ENCODE results near the gene SKI.

The SKI gene

DNA sequence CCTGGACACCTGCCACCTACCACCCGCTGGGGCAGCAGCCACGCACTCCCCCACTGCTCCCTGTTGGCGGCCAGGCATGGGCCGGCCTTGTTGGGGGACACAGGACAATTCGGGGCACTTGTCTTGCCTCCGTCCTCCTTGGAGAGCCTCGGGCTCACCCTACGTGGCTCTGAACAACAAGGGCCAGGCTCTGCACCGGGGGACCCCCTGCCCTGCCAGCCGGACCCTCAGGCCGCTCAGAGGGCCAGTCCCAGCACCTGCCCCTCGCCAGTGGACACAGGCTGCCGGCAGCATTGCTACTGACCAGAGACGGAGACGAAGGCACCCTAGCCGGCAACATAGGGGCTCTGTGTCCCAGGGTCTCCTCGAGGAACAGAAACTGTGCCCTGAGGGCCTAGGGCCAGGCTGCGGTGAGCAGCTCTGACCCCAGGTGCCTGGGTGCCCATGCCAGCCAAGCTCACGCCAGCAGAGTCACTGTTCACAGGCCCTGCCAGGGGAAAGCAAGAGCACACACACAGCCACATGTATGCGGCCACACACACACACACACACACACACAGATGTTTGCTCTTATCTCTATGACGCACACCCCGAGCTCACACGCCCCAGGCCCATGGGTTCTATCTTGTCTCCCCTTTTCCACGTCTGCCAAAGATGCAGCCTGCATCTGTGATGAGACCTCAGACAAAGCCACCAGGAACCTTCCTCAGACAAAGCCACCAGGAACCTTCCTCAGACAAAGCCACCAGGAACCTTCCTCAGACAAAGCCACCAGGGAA is 117.4 kb downstream of the SKI start:
- DNase-seq: no peak

DNA sequence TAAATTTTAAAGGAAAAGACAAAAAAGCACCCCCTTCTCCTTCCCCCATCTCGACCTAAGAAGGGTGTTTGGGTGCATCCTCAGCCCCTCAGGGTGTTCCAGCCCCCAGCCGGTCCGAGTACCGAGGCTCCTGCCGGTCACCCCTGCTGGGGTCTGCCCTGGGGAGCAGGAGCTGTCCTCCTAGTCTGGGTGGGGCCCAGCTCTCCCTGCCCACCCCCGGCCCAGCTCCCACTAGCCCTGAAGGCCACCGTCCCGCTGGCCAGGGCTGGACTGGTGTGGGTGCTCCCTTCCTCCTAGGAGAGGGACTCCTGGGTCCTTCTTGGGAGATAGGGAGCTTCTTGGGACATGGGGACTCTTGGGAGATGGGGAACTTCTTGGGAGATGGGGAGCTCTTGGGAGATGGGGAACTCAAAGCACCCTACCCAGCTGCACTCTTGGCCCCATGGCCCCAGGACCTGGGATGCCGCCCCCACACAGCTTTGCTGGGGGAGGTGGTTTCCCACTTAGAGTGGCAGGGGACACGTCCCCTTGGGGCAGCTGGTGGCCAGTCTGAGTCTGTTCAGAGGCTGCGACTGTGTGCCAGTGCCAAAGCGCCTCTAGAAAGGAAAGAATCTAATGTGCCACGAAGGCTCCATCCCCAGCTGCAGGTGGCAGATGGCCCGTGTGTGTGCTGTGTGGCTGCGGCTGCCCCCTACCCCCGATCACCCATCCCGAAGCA is 118.7 kb downstream of the SKI start:
- no peak for DNase-seq

DNA sequence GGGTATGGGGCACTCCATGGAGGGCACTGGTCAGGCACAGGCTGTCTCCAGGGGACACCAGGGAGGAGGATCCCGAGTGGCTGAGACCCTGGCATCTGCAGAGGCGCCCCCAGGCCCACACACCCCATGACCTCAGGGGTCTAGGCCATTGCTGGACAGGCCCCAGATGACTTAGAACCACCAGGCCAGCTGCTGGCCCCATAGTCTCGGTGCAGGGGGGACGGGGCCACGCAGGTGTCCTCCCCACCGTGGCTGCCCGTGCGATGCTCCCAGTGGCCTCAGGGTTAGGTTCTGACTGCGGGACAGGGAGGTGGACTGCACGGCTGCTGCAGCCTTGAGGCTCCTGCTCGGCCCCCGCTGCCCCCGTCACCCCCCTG is 119.3 kb downstream of the SKI start:
- no peak for DNase-seq

DNA sequence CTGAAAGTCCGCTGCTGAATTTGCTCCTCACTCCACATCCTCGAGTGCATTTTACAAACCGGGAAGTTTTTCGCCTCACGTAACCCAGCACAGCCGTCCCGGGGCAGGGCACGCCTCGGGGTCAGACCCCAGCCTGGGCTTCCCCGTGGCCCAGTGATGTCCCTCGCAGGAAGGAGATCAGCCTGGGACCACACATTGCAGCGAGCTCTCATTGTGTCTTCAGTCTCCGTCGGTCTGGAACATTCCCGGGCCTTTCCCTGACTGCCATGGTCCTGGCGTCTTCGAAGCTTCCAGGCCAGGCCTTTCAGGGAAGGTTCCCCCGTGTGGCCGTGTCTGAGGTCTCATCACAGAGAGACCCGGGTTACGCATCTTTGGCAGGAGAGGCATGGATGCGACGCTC is 119.8 kb downstream of the SKI start:
- DNase-seq: no peak

DNA sequence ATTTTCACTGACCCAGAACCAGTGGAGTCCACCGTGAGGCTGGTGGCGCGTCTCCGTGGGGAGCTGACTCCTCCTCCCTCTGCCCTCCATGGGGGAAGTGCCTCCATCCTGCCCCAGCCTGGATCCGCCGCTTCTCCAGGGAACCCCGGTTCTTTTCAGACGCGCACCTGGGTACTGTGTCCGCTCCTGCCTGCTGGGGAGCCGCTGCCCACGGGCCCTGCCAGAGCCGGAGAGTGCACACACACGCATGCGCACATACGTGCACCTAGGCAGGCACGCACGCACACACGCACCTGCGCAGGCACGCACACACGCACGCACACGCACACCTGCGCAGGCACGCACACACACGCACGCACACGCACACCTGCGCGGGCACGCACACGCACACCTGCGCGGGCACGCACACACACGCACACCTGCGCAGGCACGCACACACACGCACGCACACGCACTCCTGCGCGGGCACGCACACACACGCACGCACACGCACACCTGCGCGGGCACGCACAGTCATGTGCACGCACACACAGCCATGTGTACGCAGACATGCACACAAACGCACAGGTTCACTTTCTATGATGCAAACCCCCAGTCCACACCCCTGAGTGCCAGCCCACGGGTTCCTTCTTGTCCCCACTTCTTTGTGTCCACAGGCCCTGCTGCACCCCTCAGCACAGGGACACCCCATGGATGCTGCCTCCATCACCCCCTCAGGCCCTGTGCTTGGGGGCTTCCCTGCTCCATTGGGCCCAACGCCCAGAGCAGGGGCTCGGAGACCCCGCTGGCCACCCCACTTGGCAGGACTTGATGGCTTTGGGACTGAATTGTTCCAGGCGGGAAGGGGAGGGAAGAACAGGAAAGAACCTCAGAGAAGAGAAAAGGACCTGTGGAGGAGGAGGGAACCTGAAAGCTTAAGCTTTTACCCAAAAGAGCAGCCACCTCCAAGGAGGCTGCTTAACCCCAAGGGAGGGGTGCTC is 120.5 kb downstream of the SKI start:
- DNase-seq: no peak

DNA sequence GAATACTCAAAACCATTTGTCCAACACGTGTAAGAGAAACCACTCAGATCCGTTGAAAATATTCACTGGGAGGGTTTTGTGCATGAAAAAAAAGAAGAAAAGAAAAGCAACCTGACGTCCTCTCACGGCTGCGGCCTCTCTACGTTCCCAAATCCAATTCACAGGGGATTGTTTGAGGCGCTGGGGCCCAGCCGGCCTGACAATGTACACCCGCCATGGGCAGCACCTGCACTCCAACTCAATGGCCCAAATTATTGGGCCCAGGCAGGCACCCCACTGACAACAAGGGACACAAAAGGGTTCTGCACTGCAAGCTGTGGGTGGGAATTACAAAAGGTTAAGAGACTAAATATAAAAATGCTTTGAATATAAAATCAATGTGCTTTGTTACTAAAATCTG is 121.7 kb downstream of the SKI start:
- no peak for DNase-seq

DNA sequence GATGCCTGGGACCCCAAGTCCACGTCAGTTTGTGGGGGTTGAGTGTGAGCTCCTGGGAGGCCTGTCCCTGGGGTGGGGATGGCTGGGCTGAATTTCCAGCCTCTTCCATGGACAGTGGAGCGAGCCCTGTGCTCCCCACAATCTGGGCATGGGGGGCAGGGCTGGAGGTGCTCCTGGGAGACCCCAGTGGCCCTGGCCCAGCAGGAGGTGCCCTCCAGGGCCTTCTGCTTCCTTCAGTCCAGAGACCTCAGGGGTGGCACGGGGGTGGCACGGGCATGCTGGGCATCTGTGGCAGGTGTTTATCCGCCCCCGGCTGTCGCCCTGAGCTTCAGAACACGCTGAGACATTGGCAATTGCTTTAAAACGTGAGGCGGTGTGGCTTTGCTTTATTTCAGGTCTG is 122.4 kb downstream of the SKI start:
- DNase-seq: no peak

DNA sequence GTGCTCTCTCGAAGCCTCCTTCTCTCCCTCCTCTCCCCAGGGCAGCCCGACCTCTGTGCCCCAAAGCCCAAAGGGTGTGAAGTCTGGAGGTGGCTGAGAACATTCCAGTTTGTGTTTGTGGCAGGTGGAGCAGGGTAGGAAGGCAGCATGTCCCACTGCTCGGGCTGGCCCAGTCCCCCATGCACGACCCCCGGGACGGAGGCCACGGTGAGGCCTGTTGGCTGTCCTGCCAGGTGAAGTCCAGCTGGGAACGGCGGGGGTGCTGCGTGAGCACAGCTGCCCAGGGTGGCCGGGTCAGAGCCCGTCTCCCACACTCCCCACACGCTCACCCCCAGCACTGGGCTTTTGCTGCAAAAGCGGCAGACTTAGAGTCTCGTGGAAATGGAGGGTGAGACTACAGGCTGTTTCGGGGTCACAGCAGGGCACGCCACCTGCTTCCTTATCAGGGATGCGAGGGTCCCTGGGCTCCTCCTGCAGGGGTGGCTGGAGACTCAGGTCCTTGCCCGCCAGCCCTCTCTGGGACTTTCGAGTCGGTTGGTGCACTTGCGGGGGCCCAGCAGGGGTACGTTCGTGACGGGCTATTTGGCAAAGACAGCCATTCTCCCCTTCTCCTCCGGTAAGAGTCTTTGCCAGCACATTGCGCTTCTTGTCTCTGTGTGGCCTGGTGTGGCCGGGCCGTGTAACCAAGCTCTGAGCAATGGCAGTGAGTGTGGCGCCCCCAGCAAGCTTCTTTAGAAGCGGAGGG is 123.0 kb downstream of the SKI start:
- DNase-seq: no peak

DNA sequence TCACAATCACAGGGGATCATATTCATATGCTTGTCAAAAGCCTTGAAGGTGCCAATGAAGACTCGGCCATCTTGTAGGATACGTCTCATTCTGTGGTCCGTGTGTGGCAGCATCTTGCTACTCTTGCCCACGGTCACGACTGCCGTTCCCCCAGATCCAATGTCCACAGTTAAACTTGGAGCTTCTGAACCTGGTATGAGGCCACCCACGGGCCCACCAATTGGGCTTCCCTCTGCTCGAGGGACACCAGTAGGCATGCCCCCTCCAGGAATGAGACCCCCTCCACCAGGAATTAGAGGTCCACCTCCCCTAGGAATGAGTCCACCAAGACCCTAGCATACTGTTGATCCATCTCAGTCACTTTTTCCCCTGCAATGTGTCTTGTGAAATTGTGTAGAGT is 123.6 kb downstream of the SKI start:
- DNase-seq: no peak

DNA sequence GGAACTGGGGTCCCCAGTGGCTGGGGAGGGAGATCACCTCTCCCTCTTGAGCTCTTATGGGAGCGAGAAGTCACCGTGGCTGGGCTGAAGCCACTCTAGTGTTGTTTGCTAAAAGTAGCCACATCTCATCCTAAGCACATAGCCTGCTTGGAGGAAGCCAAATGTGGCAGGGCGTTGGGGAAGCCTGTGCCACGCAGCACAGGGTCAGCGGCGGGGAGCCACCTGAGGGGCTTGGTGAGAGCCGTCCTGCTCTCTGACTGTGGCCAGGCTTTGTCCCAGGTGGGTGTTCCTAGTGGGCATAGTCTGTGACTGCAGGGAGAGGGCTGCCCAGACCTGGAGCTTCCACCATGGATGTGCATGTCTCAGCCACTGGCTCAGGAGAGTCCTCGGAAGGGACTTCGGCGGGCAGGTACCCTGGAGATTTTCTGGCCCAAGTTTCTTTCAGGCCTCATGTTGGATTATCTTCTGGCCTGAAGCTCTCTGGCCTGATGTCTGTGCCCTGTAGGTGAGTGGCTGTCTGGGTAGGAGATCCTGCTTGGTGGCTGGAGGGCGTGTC is 124.3 kb downstream of the SKI start:
- no peak for DNase-seq

DNA sequence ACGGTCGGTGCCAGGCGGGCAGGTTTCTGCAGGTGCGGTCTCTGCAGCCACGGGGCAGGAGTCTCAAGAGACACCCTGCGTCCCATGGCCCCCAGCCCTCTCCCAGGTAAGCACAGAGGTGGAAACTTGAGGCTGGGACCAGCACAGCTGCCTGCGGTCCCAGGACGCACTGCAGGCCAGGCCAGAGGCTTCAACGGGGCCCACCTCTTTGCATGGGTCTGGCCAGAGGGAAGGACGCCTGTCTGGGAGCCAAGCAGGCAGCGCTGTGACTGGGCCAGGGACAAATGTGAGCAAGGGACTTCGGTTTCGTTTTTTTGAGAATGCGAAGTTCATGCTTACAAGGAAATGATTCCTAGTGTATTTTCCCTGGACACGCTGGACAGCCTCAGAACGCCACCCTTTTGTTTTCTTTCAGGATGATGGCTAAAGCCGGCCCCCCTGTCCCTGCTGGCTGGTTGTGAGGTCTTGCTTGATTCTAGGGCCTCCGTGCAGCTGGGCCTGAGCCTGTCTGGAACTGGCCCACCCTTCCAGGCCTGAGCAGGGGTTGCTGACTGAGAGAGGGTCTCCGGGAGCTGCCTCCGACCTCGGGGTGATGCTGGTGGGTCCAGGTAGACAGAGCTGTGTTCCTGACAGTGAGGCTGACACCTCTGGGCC is 124.9 kb downstream of the SKI start:
- DNase-seq: no peak

DNA sequence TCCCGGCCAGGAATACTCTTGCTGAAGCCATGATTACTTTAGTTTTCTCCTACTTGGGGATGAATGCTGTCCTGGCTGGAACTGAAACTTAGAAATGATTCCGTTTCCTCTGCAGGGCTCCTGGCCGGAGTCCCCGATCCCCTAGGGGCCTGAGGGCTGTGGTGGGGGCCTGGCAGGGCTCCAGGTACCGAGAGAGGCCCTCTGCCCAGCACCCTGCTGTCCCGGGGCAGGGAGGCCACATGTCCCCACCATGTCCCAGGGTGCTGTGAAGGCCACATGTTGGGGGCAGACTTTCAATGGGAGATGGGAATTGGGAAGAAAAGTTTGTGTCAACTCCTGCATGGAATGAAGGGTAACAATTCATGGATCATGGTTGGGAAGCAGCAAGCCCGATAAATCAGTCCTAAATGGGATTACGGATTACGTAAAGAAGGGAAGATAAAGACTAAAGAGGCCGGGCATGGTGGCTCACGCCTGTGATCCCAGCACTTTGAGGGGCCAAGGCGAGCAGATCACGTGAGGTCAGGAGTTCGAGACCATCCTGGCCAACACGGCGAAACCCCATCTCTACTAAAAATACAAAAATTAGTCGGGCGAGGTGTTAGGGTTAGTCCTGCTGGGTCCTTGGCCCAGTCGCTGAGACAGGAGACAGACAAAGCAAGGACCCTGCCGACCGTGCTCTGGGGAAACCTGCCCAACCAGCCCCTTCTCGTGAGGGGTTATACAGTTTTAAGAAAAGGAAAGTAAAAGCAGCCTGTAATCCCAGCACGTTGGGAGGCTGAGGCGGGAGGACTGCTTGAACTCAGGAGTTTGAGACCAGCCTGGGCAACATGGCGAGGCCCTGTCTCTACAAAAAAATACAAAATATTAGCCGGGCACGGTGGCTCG is 125.7 kb downstream of the SKI start:
- no peak for DNase-seq

DNA sequence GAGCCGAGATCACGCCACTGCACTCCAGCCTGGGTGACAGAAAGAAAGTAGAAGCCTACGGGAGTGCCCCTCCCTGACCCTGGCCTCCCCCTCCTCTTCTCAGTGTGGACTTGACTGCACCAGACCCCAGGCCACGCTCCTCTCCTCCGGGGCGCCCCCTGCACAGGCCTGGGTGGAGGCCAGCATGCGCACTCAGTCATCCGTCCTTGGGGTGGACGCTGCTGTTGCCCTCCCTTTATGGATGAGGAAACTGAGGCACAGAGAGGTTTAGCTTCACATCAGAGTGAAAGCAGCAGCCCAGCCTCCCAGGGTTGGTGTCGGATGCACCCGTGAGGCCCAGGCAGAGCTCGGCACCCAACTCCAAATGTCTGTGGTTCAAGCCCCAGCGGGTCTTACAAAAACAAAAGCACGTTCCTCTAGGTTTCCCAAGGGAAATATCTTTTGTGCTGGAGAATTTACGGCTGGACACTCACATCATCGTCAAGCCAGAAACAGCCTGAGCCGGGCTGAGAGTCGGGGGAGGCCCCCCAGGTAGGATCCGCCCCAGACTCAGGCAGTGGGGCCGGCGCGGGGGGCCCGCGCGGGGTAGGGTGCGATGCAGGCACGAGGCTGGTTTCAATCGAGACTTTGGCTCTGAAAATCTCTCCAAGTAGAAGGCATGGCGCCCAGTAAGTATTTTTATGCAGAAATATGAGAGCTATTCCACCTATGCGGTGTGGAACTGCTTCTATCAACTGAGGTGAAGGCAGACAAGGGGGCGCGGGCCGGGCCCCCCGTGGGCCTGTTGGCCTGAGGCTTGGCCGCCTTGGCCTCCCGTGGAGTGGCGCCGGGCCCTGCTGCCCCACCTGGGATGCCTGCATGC is 126.6 kb downstream of the SKI start:
- DNase-seq: no peak

DNA sequence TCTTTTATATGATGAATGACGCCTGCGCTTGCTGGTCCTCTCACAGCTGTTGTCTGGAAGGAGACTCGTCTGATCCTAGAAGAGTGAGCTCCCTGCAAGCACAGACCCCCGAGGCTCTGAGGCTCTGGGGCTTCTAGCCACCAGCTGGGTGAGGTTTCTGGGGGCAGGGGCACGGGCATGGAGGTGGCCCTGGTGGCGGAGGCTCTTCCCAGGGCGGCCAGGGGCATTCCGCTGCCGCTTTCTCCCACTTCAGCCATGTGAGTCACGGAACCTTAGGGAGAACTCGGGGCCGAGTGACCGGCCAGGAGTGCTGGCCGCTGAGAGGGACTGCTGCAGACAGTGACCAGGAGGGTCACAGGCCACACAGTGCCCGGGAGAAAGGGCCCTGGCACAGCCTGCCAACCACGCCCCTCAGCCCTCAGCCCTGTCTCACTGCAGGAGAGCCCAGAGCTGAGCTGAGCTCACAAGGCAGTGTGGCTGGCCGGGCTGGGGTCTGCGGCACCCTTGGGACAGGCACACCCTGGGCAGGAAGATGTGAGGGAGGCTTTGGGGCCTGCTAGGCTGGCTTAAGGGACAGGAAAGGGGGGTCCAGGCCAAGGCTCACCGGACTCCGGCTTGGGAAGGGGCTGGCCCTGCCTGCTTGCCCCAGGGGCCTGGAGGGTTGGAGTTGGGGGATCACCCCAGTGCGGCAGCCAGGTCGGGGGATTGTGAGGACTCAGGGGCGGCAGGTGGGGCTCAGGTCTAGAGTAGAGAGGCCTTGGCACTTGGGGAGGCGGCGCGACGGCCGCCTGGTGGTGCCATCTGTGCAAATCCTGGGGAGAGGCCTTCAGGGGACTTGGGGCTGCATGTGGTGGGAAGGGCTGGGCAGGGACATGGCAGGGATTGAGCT is 127.5 kb downstream of the SKI start:
- no peak for DNase-seq

DNA sequence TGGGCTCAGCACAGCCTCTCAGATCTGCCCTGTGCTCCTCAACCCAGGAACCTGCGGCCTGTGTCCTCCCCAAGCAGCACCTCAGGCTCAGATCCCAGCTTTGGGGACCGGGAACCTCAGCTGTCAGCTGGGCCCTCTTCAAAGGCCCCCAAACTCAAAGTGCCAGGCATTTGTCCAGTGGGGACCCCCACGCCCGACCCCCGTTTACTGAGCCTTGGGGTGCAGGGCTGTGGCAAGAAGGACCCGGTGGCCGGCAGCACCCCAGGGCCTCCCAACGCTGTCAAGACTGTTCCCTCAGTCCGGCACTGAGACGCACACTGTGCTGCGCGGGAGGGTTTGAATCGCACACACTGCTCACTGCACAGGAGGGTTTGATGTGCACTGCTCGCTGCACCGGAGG is 128.3 kb downstream of the SKI start:
- no peak for DNase-seq

DNA sequence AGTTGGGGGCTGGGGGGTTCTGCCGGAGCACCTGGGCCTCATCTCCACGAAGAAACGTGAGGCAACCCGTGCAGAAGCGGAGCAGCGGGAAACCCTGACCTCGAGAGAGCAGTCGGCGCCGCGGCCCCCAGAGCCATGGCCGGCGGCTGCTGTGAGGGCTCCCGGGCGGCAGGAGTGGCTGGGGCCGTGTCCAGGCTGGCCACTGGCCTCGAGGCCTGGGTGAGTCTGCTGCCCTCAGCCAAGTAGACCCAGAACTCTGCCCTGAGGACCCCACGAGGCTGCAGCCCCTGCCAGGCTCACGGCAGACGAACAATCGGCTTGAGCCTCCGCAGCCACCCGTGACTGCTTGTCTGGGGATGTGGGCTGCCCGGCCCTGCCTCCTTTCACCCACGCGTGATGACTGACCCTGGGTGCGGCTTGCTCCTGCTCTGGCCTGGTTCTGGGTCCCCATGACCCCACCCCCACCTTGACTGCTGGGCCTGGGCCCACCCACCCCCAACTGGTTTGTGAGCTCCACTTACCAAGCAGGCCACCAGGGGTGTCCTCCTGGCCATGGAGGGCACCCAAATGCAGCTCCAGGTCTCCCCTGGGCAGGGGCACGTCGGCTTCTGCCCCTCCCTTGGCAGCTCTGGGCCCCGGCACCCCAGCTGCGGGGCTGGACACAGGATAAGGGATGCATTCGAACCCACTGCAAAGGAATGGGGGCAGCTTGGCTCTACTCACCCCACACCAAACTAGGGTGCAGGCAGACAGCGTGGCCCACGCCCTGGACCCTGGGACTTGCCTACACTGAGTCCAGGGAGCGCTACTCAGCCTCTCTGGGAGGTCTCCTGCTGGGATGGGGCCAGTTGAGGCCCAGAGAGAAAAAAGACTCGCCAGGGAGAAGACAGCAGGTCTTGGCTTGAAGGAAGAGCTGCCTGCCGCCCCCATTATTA is 129.1 kb downstream of the SKI start:
- no peak for DNase-seq

DNA sequence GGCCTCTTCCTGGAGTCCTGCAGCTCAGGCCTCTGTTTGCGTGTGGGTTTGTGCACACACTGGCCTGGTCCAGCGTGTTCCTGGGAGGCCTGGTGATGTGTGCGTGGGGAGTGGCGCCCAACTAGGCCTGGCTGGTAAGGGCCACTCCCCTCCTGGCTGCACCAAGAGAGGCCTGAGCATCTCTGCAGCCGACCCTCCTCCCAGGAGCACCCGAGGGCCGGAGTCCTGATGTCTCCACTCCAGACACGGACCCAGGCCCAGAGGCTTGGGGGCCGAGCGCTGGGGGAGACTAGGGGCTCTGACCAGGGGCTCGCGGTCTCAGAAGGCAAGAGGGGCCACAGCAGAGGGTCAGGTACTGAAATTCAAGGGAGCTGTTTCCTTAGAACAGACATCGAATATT is 130.0 kb downstream of the SKI start:
- DNase-seq: no peak

All from NCI-H2029 treated with DMSO at 0.1 percent for 48 hours (cell line).